GM19043 (cell line): ENCODE measurements around the gene ZNF134.

Experiments
- ATAC-seq: cut with Tn5 transposase; IDR thresholded peaks from one replicate; pipeline ENCODE4 v1.9.1; 2021; ENCODE audit warnings: low read depth; ENCODE audit not compliant: unreplicated experiment

Gene ZNF134

DNA sequence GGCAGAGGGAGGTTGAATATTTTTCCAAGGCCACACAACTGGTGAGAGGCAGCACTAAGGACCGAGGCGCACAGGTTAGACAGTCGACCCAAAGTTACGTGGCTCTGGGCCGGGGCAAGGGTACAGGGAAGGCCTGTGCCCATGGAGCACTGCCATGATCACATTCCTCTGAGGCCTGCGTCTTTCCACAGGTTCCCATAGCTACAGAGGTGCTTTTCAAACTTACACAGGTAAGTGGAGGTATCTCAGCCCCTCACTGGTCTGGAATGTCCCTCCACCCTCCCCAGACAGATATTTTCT lies 19.7 kb downstream of the ZNF134 start:
- ATAC-seq = no peak

DNA sequence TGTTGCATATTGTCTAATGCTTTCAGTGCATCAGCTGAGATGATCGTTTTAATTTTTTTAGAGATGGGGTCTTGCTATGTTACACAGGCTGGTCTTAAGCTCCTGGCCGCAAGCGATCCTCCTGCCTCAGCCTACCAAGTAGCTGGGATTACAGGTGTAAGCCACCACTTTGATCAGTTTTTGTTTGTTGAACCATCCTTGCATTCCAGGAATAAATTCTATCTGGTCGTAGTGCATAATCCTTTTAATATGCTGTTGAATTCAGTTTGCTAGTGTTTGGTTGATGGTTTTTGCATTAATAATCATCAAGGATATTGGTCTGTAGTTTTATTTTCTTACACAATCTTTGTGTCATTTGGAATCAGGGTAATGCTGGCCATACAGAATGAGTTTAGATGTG lies 23.3 kb downstream of the ZNF134 start:
- ATAC-seq = no peak

DNA sequence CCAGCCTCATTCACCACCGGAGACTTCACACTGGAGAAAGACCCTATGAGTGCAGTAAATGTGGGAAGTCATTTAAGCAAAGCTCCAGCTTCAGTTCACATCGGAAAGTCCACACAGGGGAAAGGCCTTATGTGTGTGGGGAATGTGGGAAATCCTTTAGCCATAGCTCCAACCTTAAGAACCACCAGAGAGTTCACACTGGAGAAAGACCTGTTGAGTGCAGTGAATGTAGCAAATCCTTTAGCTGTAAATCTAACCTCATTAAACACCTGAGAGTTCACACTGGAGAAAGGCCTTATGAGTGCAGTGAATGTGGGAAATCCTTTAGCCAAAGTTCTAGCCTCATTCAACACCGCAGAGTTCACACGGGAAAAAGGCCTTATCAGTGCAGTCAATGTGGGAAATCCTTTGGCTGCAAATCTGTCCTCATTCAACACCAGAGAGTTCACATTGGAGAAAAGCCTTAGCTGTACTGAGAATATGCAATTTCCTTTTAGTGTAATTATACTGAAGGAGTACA lies 27.7 kb downstream of the ZNF134 start:
- ATAC-seq = no peak

DNA sequence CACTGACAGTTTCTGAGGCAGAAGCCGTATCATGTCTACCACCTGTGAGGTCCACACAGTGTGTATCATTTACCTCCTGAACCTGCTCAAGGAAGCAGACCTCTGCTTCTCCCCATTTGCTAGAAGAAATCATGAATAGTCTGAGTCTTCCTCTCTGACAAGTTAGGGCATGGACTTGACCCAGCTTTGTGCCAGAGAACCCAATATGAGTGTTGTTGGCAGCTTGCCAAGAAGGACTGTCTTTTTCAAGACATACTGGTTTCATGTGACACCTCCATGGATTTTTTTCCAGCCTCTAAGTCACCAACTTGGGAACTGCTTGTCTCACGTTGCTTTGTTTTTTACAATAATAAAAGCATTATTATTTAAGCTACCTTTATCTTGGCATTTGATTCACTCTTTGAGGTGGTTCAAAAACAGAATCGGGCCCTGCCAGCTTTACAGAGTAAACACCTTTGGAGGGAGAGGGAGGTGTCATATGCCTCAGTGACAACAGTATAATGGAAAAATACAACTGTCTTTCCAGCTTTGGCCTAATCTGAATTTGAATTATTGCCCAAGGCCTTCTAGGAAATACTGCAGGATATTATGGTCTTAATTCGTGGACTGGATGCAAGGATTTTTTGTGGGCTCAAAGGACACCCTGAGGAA lies 28.5 kb downstream of the ZNF134 start:
- no peak for ATAC-seq

DNA sequence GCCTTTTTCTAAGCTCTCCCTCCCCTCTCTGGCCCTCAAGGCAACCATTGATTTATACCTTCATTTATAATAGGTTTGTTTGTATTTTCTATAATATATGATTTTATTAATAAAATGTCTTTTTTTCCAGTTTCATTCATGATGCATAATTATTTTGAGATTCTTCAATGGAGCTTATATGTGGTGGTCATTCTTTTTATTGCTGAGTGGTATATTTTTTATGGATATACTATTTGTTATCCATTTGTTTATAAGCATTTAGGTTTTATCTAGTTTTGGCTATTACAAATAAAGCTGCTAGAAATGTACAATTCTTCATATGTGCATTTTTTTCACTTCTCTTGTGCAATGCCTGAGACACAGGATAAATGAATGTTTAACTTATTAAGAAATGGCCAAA lies 29.7 kb downstream of the ZNF134 start:
- ATAC-seq = no peak

DNA sequence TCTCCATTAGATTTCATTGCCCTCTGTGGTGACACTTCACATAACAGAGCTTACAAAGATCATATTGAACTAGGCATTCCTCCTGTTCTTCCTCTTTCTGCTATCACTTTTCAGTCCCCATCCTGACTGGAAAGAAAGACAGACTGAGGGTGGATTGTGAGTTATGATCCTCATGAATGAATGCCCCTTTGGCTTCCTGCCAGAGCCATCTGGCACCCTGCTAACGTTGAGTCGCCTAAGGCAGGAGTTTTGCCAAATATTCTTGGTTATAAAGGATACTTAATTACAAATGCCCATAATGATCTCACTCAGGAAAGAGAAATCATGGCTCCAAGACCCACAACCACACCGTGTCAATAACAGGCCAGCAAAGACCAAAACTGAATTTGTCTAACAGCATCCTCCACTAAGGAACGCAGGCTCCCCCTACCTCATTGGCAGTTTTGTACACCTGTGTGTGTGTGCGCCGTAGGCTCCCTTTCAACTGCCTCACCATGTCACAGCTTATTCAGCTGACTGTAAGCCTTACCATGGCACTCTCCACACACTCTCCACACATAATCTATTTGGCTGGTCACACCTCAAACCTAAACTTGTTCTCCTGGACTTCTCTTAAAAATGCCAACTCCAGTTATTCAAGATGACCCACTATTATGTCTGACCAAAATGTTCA lies 34.4 kb downstream of the ZNF134 start:
- ATAC-seq = no peak

DNA sequence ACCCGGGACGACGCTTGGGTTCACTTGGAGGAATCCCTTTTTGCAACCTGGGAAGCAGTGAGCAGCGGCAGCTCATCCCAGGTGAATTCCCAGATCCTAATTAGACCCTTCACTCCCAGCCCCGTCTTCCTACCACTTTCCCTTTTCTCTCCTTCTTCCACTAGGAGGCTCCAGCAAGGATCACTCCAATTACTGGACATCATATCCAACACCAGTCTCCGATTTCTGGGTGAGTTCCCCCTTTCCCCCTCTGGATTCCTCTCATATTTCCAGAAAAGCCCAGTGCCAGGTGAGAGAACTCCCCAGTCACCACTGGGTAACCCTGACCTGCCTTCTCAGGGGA lies 37.6 kb downstream of the ZNF134 start:
- no peak for ATAC-seq

DNA sequence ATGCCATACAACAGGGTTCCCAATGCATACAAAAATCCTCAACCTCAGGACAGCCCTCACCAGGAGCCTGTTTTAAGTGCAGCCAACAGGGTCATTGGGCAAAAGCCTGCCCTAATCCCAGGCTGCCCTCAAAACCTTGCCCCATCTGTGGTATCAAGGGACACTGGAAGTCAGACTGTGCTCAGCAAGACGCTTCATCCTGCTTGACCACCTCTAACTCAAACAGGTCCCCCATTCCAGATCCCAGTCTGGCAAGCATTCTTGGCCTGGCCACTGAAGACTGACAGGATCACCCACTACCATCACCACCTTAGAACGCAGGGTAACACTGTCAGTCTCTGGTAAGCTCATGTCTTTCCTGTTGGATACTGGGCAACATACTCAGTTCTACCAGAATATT lies 39.6 kb downstream of the ZNF134 start:
- ATAC-seq = no peak

DNA sequence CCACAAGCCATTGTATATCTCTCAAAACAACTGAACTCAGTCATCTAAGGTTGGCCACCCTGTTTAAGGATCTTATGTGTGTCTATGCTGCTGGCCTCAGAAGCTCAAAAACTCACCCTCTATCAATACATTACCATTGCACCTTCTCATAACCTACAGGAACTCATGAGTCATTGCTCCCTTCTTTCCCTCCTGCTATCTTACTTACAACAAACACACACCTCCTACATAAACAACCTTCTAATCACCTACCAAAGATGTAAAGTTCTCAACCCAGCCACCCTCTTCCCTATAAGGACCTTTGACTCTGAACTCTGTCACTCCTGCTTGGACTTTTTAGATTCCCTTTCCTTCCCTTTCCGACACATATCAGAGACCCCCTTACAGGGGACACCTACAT lies 41.4 kb downstream of the ZNF134 start:
- no peak for ATAC-seq

DNA sequence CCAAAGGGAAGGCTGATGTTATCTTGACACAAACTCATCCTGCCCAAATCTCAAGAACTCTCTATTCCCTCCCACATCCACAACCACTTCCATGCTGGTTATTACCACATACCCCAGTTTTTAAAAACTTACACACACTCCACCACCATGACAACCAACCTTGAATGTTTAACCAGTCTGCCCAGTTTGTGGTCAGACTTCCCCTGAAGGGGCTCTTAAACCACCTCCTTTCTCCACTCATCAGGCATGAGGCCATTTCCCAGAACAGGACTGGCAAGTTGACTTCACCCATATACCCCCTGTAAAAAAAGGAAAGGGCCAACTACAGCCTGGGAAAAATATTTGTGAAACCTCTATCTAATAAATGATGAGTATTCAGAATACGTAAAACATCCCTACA lies 42.3 kb downstream of the ZNF134 start:
- no peak for ATAC-seq

DNA sequence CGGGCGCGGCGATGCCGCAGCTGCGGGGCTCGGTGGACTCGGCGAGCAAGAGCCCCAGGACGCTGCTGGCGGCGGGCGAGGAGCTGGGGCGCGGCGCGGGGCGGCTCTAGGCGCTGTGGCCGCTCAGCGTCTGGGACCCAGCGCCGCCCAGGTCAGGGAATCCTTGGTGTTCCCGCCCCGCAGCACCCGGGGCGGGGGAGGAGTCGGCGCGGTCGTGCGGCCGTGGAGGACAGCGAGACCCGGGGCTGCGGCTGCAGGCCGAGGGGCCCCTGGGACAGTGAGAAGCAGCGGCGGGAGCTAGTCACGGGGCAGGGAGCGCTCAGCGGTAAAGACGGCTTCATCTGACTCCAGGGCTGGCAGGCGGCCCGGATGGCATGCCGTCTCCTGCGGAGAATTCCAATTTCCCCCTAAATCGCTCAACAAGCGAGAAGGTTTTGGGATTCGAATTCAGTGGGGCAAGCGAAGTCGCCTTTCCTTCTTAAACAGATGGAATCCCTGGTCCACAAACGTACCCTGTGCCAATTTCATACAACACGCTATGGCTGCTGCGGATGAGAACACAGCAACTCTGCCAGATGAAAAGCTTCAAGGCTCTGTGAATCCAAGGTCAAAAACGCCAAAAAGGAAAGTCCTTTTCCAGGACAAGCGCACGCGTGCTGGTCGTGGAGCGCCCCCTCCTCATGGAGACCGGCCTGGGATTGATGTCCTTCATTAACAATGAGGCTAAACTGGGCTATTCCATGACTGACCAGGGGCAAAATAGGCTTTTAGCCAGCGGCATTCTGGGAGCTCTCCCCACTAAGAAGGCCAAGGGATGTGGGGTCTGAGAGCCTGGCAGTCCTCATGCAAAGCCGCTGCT lies 50.5 kb downstream of the ZNF134 start:
- no peak for ATAC-seq

DNA sequence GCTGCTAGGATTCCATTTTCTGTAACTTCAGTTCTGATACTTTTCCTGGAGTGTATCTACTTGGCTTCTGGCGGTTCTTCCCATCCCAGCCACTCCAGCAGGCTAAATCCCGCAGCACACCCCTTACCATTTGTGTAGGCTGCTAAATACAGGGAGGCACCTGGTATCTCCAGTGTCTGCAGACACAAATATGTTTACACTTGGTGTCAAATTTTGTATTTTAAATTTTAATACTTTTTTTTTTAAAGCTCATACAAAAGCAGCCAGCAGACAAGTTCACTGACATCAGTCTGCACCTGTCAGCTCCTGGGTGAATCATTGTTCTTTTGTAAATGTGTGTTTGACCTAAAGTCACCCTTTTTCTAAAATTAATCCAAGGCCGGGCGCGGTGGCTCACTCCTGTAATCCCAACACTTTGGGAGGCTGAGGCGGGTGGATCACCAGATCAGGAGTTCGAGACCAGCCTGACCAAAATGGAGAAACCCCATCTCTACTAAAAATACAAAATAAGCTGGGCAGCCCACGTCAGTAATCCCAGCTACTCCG lies 51.3 kb downstream of the ZNF134 start:
- ATAC-seq = no peak

DNA sequence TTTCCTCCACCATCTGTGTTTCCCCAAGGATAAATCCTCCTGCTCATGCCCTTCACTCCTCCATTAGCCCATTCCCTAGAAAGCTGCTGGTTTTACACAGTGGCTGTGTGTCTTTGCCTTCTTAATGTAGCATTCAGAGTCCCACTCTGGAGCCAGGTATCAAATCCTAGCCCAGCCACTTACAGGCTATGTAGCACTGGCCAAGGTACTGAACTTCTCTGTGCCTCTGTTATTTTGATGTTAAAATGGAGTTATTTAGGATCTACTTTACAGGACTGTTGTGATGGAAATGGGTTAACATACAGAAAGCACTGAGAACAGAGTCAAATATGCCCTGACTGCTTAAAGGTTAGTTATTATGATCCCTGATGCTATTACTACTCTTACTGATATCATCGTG lies 53.2 kb downstream of the ZNF134 start:
- no peak for ATAC-seq

DNA sequence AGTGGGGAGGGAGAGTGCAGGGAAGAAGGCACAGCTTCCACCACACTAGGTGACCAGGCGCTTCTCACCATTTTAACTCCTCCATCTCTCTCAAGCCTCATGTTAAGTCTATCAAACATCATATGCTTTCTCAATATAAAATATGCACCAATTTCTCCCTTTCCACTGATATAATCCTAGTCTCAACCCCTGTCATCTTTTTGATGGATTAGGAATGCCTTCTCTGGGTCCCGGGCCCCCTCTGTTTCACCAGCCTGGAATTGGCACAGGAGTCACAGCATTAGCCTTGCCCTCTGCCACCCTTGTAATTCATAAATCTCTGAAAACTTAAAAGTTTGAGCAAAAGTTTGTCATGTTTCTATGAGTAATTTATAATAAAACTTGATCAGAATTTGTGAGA lies 54.6 kb downstream of the ZNF134 start, which contains the start of gene ZSCAN4:
Gene ZSCAN4, plus strand, starts transcription at position 301 of the 400 bp plus-strand sequence. CDS start 7,211 bp downstream, outside the sequence.
- ATAC-seq = no peak

DNA sequence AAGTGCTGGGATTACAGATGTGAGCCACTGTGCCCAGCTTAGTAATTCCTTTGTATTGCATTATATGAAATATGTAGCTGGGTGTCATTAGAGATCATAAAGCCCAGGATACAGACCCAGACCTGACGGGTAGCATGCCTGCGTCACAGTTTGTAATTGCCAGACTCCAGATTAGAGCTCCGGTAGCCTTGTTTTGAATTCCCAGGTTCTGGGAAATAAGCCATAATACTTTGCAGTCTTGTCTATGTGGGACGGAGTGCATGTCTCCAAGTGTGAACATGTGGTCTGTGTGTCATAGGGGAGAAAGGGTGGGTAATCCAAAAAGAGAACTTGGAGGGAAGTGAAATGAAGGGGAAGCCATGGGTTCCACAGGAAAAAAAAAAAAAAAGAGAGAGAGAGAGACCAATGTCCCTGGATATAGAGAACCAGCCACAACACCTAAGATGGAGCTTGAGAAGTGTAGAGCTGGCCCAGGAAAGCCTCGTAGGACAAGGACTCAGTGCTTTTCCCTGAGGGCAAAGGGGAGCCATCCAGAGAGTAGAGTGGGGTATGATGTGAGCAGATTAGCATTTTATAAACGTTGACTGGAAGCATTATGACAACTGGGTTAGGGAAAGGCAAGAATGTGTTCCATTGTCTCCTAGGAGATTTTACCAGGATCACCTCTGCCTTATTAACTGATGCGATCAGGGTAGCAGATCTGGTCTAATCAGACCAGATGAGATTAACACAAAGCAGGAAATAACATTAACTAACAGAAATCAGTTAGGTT lies 57.3 kb downstream of the ZNF134 start:
- no peak for ATAC-seq

DNA sequence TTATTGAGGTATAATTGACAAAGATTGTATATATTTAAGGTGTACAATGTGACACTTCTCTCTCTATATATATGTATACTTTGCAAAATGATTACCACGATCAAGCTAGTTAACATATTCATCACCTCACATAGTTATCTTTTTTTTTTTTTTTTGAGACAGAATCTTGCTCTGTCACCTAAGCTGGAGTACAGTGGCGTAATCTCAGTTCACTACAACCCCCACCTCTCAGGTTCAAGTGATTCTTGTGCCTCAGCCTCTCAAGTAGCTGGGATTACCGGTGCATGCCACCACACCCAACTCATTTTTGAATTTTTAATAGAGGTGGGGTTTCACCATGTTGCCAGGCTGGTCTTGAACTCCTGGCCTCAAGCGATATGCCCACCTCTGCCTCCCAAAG lies 58.4 kb downstream of the ZNF134 start:
- ATAC-seq = no peak
